GM12872 (cell line): Measurements from ENCODE around the gene CLCN5.

Experiments used
- TF ChIP-seq, protein P1 (sequence below): IDR thresholded peaks from 3 replicates; pipeline ENCODE4 v1.5.1; 2011; ENCODE audit warnings: low read depth, mild to moderate bottlenecking, low read length, moderate library complexity; ENCODE audit not compliant: insufficient read depth

Gene CLCN5

DNA sequence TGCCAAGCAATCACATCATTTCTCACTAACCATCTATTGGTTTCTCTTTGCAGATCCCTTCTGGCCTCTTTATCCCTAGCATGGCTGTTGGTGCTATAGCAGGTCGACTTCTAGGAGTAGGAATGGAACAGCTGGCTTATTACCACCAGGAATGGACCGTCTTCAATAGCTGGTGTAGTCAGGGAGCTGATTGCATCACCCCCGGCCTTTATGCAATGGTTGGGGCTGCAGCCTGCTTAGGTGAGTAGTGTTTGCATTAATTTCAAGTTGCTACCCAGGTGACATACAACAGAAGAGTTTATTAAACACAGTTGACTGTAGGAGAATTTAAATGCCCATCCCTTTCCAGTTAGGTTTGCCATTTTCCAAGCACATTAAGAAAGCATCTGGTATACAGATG, 166.2 kb downstream of the CLCN5 start:
- TF ChIP-seq, protein P1, sequence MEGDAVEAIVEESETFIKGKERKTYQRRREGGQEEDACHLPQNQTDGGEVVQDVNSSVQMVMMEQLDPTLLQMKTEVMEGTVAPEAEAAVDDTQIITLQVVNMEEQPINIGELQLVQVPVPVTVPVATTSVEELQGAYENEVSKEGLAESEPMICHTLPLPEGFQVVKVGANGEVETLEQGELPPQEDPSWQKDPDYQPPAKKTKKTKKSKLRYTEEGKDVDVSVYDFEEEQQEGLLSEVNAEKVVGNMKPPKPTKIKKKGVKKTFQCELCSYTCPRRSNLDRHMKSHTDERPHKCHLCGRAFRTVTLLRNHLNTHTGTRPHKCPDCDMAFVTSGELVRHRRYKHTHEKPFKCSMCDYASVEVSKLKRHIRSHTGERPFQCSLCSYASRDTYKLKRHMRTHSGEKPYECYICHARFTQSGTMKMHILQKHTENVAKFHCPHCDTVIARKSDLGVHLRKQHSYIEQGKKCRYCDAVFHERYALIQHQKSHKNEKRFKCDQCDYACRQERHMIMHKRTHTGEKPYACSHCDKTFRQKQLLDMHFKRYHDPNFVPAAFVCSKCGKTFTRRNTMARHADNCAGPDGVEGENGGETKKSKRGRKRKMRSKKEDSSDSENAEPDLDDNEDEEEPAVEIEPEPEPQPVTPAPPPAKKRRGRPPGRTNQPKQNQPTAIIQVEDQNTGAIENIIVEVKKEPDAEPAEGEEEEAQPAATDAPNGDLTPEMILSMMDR, result no peak

DNA sequence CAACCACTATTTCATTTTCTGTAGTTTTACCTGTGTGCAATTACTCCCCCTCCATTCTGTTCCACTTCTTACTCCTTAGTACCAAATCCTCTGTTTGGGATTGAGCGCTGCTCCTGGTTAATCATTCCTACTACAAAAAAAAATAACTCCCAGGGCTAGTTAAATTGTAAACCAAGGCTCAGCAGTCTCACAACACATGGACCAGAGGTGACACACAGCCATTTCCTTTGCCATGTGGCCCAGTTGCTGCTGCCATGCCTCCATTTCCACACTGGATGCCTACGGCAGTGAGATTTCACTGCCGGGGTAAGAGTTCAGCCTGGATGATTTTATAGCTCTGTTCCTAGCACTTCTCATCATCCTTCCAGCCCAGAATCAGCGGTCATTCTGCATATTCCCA, 171.2 kb downstream of the CLCN5 start:
- TF ChIP-seq, protein P1, result no peak

DNA sequence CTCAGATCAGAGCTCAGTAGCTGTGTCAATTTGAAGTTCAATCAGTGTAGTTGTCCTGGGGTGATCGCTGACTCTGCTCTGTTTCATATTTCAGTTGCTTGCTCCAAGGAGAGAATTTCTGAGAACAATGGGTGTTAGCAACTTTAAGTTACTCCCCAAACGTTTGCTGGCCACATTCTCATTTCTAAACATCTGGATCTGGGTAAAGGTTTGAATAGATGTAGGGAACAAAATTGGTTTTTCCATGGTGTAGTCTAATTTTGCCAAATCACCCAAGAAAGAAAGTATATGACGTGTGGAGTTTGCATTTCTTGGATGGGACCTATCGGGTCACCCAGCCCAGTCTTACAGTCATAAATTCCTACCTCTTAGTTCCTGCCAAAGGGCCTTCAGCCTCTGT, 174.7 kb downstream of the CLCN5 start:
- TF ChIP-seq, protein P1, result no peak

DNA sequence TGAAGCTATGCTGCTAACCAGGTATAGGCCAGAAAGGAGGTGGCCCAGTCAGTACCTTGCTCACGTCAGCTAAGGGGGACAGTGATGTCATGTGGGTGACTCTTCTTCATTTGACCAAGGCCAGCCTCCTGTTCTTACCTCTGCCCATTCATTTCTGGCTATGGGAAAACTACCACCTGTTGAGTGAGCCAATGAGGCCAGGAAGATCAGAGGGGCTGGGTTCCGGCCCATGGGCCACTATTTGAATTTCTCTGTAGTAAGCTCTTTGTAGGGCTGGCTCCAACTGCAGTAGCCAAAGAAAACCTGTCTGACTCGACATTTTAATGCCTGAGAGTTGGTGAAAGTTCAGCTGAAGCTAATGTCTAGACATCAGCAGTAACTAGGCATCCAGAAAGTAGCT, 175.8 kb downstream of the CLCN5 start:
- TF ChIP-seq, protein P1, result no peak

DNA sequence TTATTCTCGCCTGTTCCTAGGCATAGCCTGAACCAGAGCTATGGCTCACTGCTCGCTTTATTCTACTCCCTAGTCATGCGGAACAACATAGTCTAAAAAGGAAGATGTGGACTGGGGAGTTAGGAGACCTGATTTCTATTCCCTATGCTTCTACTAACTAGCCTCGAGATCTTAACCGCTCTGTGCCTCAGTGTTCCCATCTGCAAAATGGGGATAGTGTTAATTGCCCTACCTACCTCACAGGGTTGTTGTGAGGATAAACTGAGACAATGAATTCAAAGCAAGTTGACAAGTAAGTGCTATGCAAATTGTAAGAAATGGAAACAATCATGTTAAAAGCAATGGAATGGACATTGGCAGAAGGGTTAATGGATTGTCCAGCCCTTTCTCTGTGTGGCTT, 176.4 kb downstream of the CLCN5 start:
- TF ChIP-seq, protein P1, result no peak

DNA sequence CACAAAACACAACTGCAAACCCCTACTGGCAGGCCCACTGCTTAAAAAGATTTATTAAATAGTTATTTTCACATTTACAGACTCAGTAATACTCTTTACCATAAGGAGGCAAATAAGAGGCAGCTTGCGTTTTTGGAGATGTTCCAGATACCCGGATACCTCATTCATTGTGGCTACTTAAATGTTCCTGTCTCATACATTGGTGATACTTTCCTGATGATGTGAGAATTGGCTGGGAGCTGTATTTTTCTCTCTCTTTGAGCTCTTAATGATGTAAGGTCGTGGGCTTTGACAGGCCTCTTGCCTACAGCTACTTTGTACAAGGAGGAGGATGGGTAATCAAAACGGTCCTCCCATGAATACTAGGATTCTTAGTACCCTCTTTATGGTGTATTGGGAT, 176.9 kb downstream of the CLCN5 start:
- TF ChIP-seq, protein P1, result no peak

DNA sequence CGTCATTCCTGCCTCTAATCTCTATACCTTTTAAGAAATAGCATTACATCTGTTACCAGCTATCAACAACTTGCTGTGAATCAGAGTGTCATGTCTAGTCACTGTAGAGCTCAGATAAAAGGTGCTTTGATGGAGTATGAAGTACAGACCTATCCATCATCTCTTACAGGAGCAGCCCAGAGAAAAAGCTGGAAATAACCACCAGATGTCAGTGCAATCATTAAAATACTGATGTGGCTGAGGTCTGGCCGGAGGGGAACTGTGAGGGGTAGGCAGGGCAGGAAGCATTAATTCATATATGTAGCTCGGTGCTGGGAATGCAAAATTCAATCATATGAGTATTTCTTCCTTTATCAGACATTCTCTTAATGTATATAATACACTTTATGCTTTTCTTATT, 177.8 kb downstream of the CLCN5 start:
- TF ChIP-seq, protein P1, result no peak

DNA sequence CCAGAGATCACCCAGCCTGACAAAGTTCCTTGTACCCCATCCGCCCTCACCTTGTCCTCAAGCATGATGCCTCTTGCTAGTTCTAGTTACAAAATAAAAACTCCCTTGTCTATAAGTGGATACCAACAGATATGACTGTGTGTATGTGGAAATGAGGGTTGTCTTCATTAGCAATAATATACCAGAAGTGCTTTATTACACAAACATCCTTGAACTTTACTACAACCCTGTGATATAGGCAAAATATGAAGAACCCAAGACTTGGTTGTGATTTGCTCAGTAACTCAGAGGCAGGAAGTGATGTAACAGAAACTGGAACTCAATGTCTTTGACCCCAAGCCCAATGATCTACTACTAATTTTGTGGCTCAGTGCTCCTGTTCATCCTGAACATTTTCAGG, 180.8 kb downstream of the CLCN5 start:
- TF ChIP-seq, protein P1, result no peak
